GM12878 (cell line): ENCODE measurements around the gene PLK5. TPM values are rescaled to one million over a fixed set of nuclear protein-coding genes. Genes with fewer than 3 reads are reported as not detected.

Experiments
- ATAC-seq: fragments of 200-7000 bp; cut with Tn5 transposase; 3 replicates; pipeline ENCODE4 v1.9.1; 2020; ENCODE audit warnings: mild to moderate bottlenecking, moderate library complexity
- BruUV-seq: library from RNA; stranded (reverse); fragments of 400-500 nt; replicated peaks from 2 replicates; lab custom pipeline; 2021; lab: Mats Ljungman, UMichigan
- CTCF ChIA-PET: fragments of 300-600 bp; sonication (Branson Sonifier 250); formaldehyde crosslinking; extraction: SDS; loops from one replicate; lab custom pipeline; 2021; ENCODE audit warnings: inconsistent platforms; lab: Yijun Ruan, JAX
- POLR2A ChIA-PET: fragments of 350-600 bp; formaldehyde crosslinking; extraction: SDS; loops from one replicate; lab custom pipeline; 2021; ENCODE audit warnings: inconsistent platforms; lab: Charles Lee
- RAD21 ChIA-PET: fragments of 300-600 bp; sonication (Branson Sonifier 250); formaldehyde crosslinking; loops from one replicate; lab custom pipeline; 2023; ENCODE audit warnings: antibody characterized with exemption; ENCODE audit not compliant: unreplicated experiment; lab: Charles Lee
- SMC1A ChIA-PET: fragments of 300-600 bp; sonication (Branson Sonifier 250); formaldehyde crosslinking; loops from one replicate; lab custom pipeline; 2023; ENCODE audit not compliant: unreplicated experiment, uncharacterized antibody; lab: Charles Lee
- DNase-seq: peaks from one replicate; pipeline ENCODE4 v3.0.0-alpha.2; 2011; ENCODE audit warnings: low read depth, low spot score
- FAIRE-seq: peaks from 3 replicates; lab custom pipeline; 2011; peaks lifted over from hg19 to GRCh38; lab: Jason Lieb, UNC
- H2AFZ ChIP-seq: 2 replicates; pipeline ENCODE4 v1.6.0; 2011; ENCODE audit warnings: low read depth, low read length, control low read depth; ENCODE audit not compliant: control insufficient read depth
- H3K27ac ChIP-seq: 2 replicates; pipeline ENCODE4 v1.5.1; 2011; ENCODE audit warnings: control low read depth; ENCODE audit not compliant: control insufficient read depth, insufficient read depth
- H3K27me3 ChIP-seq, 2 experiments: replicated peaks in 1 of 2; 2 replicates each; pipeline versions ENCODE4 v1.6.0 to v1.6.1; 2011; ENCODE audit warnings: low read length in 1 of 2; ENCODE audit not compliant: control insufficient read depth in 2 of 2, insufficient read depth in 2 of 2
- H3K36me3 ChIP-seq, 2 experiments: 2 replicates each; pipeline ENCODE4 v1.5.1; 2011; ENCODE audit warnings: low read length in 1 of 2; ENCODE audit not compliant: control insufficient read depth in 2 of 2, insufficient read depth in 2 of 2
- H3K4me1 ChIP-seq: 2 replicates; pipeline ENCODE4 v1.6.1; 2011; ENCODE audit warnings: mild to moderate bottlenecking, low read length, moderate library complexity, mixed read lengths; ENCODE audit not compliant: control insufficient read depth, insufficient read depth
- H3K4me2 ChIP-seq: 2 replicates; pipeline ENCODE4 v1.6.0; 2011; ENCODE audit warnings: control low read depth; ENCODE audit not compliant: control insufficient read depth, insufficient read depth
- H3K4me3 ChIP-seq: fragments of 200-600 bp; sonication (generic); 2 replicates; pipeline ENCODE4 v1.5.1; 2016
- H3K79me2 ChIP-seq: 2 replicates; pipeline ENCODE4 v1.6.0; 2011; ENCODE audit warnings: low read length; ENCODE audit not compliant: control insufficient read depth, insufficient read depth
- H3K9ac ChIP-seq: 2 replicates; pipeline ENCODE4 v1.8.0; 2011; ENCODE audit warnings: low read length, control low read depth, mixed read lengths; ENCODE audit not compliant: control insufficient read depth, insufficient read depth
- H3K9me3 ChIP-seq: replicated peaks from 3 replicates; pipeline ENCODE4 v1.5.1; 2011; ENCODE audit warnings: mild to moderate bottlenecking, low read length; ENCODE audit not compliant: control insufficient read depth, insufficient read depth
- H4K20me1 ChIP-seq: 2 replicates; pipeline ENCODE4 v1.6.0; 2011; ENCODE audit not compliant: control insufficient read depth, insufficient read depth
- BACH1 ChIP-seq: fragments of 450-650 bp; IDR thresholded peaks from 2 replicates; pipeline ENCODE4 v1.6.1; 2017; ENCODE audit warnings: mild to moderate bottlenecking, borderline replicate concordance
- BCL11A ChIP-seq: IDR thresholded peaks from 2 replicates; pipeline ENCODE4 v1.6.1; 2011; ENCODE audit warnings: low read depth, low read length
- CBX5 ChIP-seq: sonication (generic); IDR thresholded peaks from 2 replicates; pipeline ENCODE4 v1.6.1; 2016; ENCODE audit warnings: low read depth, moderate library complexity, mild to moderate bottlenecking, inconsistent platforms
- CREM ChIP-seq: IDR thresholded peaks from 2 replicates; pipeline ENCODE4 v1.6.1; 2014; ENCODE audit warnings: antibody characterized with exemption, low read depth
- LARP7 ChIP-seq: fragments of 450-650 bp; IDR thresholded peaks from 2 replicates; pipeline ENCODE4 v1.6.1; 2017; ENCODE audit warnings: mild to moderate bottlenecking
- MEF2B ChIP-seq: fragments of 450-650 bp; IDR thresholded peaks from 2 replicates; pipeline ENCODE4 v1.6.1; 2018; ENCODE audit warnings: mild to moderate bottlenecking, moderate library complexity; ENCODE audit not compliant: partially characterized antibody, poor library complexity, severe bottlenecking
- NFYB ChIP-seq: IDR thresholded peaks from 2 replicates; pipeline ENCODE4 v1.6.1; 2011; ENCODE audit warnings: low read depth, mild to moderate bottlenecking, low read length, improper control_type of control experiment, moderate library complexity; ENCODE audit not compliant: insufficient read depth
- NRF1 ChIP-seq: conservative IDR thresholded peaks from 2 replicates; pipeline ENCODE4 v1.6.1; 2011; ENCODE audit warnings: mild to moderate bottlenecking, low read depth, low read length, improper control_type of control experiment
- SP1 ChIP-seq: IDR thresholded peaks from one replicate; pipeline ENCODE4 v1.6.1; 2011; ENCODE audit warnings: low read depth, low read length
- USF1 ChIP-seq: IDR thresholded peaks from 2 replicates; pipeline ENCODE4 v1.6.1; 2011; ENCODE audit warnings: borderline replicate concordance, low read depth, mild to moderate bottlenecking, moderate library complexity, mixed read lengths, low read length; ENCODE audit not compliant: insufficient read depth; ENCODE audit errors: extremely low read length
- ZBTB33 ChIP-seq: fragments of 450-650 bp; IDR thresholded peaks from 2 replicates; pipeline ENCODE4 v1.6.1; 2017; ENCODE audit warnings: mild to moderate bottlenecking
- ZNF274 ChIP-seq: IDR thresholded peaks from one replicate; pipeline ENCODE4 v1.8.0; 2011; ENCODE audit not compliant: insufficient read length, insufficient read depth
- WGBS: methylation state at CpG from one replicate; pipeline ENCODE4 v1.1.6; 2016; ENCODE audit warnings: low lambda C conversion rate; ENCODE audit not compliant: insufficient replicate concordance, insufficient coverage; ENCODE audit errors: missing lambda C conversion rate; 5-methylcytosine and 5-hydroxymethylcytosine counted together
- in situ Hi-C: fragments of 300-500 bp; cut with MboI; formaldehyde crosslinking; loops from 9 replicates; pipeline ENCODE4 v1.14.3; 2018; ENCODE audit warnings: mixed read lengths
- intact Hi-C: fragments of 100-400 bp; cut with micrococcal nuclease; formaldehyde crosslinking; loops from one replicate; pipeline ENCODE4 v1.14.2; 2022; ENCODE audit not compliant: unreplicated experiment
- polyA plus RNA-seq, 11 experiments: library from polyadenylated mRNA; depleted of rRNA in 4 of 11; unstranded in 6 of 11; stranded (reverse) in 5 of 11; fragments of >200 nt; fragmentation: Nextera tagmentation in 4 of 11; fragmentation: Illumina TruSeq in 1 of 11; extraction: Ambion mirVana in 4 of 11; extraction: Trizol in 1 of 11; gene quantifications; 1 replicate in 1 of 11; 2 replicates in 10 of 11; pipeline versions ENCODE4 v1.2.1 to v1.2.3, GENCODE V29; 2011 to 2016; ENCODE audit warnings: inconsistent platforms in 2 of 11, missing spikeins in 2 of 11, low read depth in 1 of 11
- total RNA-seq, 4 experiments: library from RNA; depleted of rRNA in 3 of 4; stranded (reverse); fragments of >200 nt in 3 of 4; fragmentation: Illumina TruSeq in 1 of 4; extraction: Trizol in 1 of 4; gene quantifications; 2 replicates each; pipeline versions ENCODE4 v1.2.1 to v1.2.3, GENCODE V29; 2013 to 2021
- TF ChIP-seq, protein P1 (sequence below): IDR thresholded peaks from 2 replicates; pipeline ENCODE4 v1.6.1; 2012; ENCODE audit warnings: low read length, inconsistent platforms
- TF ChIP-seq, protein P2 (sequence below): IDR thresholded peaks from 2 replicates; pipeline ENCODE4 v1.6.1; 2011; ENCODE audit warnings: low read depth, mild to moderate bottlenecking, low read length, moderate library complexity, borderline replicate concordance; ENCODE audit errors: extremely low read depth

Gene PLK5
- total and polyA plus RNA-seq, 10 of the 15 experiments (the other 5 are each of a cell fraction or from before 2014, with no cell fraction given) = 0.13 TPM; not detected in 9

DNA sequence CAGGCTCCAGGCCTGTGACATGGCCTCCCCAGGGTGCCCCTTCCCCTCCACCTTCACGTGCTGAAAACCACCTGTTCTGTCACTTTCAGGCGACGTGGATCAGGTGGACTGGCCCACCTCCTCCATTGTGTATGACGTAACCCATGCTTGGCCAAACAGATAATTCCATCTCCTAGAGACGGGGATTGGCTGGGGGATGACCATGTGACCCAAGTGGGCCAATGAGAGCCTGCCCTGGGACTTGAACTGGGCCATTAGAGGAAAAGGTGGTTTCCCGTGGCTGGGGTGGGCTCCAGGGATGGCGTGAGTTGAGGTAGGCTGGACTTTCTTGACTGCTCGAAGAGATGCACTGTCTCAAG, 7.5 kb upstream of the PLK5 start:
- no peak overlapping the region for H3K4me2 ChIP-seq
- no TSS peak for BruUV-seq

More for the DNA sequence above, 7.5 kb upstream of the PLK5 start:
- Histone ChIP-seq H3K79me2 (no peaks in the 10 kb centered on the region), H4K20me1 (no peaks in the 10 kb centered on the region), H3K27ac (no peak overlapping the region), H2AFZ (no peak overlapping the region), H3K9me3 (no peaks in the 10 kb centered on the region), H3K4me3 (no peak overlapping the region), H3K36me3 (no peaks in the 10 kb centered on the region), H3K27me3 (no peaks in the 10 kb centered on the region), H3K9ac (no peak overlapping the region), H3K4me1 (no peaks in the 10 kb centered on the region)
- ChIA-PET RAD21 (no interaction called here), CTCF (no interaction called here), POLR2A (no interaction called here), SMC1A (no interaction called here)
- no peak for TF ChIP-seq LARP7
- no peak for TF ChIP-seq NRF1
- no peak for TF ChIP-seq CBX5
- TF ChIP-seq BCL11A = no peak
- TF ChIP-seq NFYB = peak; percentile 69
- no peak for TF ChIP-seq SP1
- no peak for TF ChIP-seq BACH1
- no peak for TF ChIP-seq ZBTB33
- TF ChIP-seq, protein P1, sequence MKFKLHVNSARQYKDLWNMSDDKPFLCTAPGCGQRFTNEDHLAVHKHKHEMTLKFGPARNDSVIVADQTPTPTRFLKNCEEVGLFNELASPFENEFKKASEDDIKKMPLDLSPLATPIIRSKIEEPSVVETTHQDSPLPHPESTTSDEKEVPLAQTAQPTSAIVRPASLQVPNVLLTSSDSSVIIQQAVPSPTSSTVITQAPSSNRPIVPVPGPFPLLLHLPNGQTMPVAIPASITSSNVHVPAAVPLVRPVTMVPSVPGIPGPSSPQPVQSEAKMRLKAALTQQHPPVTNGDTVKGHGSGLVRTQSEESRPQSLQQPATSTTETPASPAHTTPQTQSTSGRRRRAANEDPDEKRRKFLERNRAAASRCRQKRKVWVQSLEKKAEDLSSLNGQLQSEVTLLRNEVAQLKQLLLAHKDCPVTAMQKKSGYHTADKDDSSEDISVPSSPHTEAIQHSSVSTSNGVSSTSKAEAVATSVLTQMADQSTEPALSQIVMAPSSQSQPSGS = no peak
- no peak for TF ChIP-seq MEF2B
- TF ChIP-seq, protein P2, sequence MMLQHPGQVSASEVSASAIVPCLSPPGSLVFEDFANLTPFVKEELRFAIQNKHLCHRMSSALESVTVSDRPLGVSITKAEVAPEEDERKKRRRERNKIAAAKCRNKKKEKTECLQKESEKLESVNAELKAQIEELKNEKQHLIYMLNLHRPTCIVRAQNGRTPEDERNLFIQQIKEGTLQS = no peak
- no peak for TF ChIP-seq CREM
- TF ChIP-seq USF1 = peak; percentile 50
- TF ChIP-seq ZNF274 = no peak
- in situ Hi-C loops = no loop called here
- 33% methylated on average over 8 of the region's 8 CpGs for WGBS
- FAIRE-seq = no peak
- no peak for ATAC-seq
- intact Hi-C loops = no loop called here
- DNase-seq = no peak
